Small intestine (tissue), 7 donors: Measurements from ENCODE around the gene RAVER1. TPM values are rescaled to one million over a fixed set of nuclear protein-coding genes. Genes with fewer than 3 reads are reported as not detected.

Source experiments
- DNase-seq, 2 donors: peaks; one replicate each; pipeline versions ENCODE4 v3.0.0 to v3.0.0-alpha.2; 2013
- FAIRE-seq: peaks from 2 replicates; lab custom pipeline; 2012; peaks lifted over from hg19 to GRCh38; lab: Jason Lieb, UNC
- H3K27ac ChIP-seq, 3 donors: one replicate each; pipeline ENCODE4 v1.5.1; 2013; ENCODE audit warnings: low read length in 2 of 3, mild to moderate bottlenecking in 2 of 3, control low read depth in 1 of 3, inconsistent platforms in 1 of 3, low read depth in 1 of 3, moderate library complexity in 1 of 3
- H3K27me3 ChIP-seq, 3 donors: one replicate each; pipeline ENCODE4 v1.6.1; 2013; ENCODE audit warnings: low read length in 3 of 3, inconsistent platforms in 1 of 3; ENCODE audit not compliant: control insufficient read depth in 3 of 3, insufficient read depth in 3 of 3
- H3K36me3 ChIP-seq, 3 donors: one replicate each; pipeline ENCODE4 v1.6.1; 2013; ENCODE audit warnings: low read length in 3 of 3, inconsistent platforms in 1 of 3, low read depth in 1 of 3, mild to moderate bottlenecking in 1 of 3, moderate library complexity in 1 of 3; ENCODE audit not compliant: control insufficient read depth in 3 of 3, insufficient read depth in 2 of 3
- H3K4me1 ChIP-seq, 3 donors: one replicate each; pipeline ENCODE4 v1.6.1; 2013; ENCODE audit warnings: low read length in 2 of 3, inconsistent platforms in 1 of 3, low read depth in 1 of 3, mild to moderate bottlenecking in 1 of 3, moderate library complexity in 1 of 3; ENCODE audit not compliant: control insufficient read depth in 3 of 3, insufficient read depth in 2 of 3
- H3K4me3 ChIP-seq, 3 donors: one replicate each; pipeline ENCODE4 v1.5.1; 2013; ENCODE audit warnings: low read length in 3 of 3, control low read depth in 1 of 3, inconsistent platforms in 1 of 3, low read depth in 1 of 3, mild to moderate bottlenecking in 1 of 3, moderate library complexity in 1 of 3
- H3K9me3 ChIP-seq, 2 donors: one replicate each; pipeline ENCODE4 v1.6.1; 2013; ENCODE audit warnings: low read depth in 1 of 2, low read length in 1 of 2; ENCODE audit not compliant: control insufficient read depth in 2 of 2, insufficient read depth in 1 of 2
- WGBS, 3 donors: extraction: QIAGEN DNeasy Blood & Tissue Kit; methylation state at CpG; one replicate each; pipeline ENCODE4 v1.1.7; 2013; 5-methylcytosine and 5-hydroxymethylcytosine counted together
- polyA plus RNA-seq, 4 donors: library from polyadenylated mRNA; stranded (reverse) in 3 of 4; unstranded in 1 of 4; fragments of 200-250 nt in 3 of 4; fragments of 120-200 nt in 1 of 4; gene quantifications; one replicate each; pipeline versions ENCODE4 v1.2.1 to v1.2.3, GENCODE V29; 2013
- donor health status: healthy with polysubstance abuse.
- donor health status: control.
- donor health status: control.
- donor health status: Bipolar disorder and iron deficiency.
- donor health status: healthy.

Gene RAVER1
- polyA plus RNA-seq, 4 donors: 14.1 to 50.0 (median 21.1) TPM

DNA sequence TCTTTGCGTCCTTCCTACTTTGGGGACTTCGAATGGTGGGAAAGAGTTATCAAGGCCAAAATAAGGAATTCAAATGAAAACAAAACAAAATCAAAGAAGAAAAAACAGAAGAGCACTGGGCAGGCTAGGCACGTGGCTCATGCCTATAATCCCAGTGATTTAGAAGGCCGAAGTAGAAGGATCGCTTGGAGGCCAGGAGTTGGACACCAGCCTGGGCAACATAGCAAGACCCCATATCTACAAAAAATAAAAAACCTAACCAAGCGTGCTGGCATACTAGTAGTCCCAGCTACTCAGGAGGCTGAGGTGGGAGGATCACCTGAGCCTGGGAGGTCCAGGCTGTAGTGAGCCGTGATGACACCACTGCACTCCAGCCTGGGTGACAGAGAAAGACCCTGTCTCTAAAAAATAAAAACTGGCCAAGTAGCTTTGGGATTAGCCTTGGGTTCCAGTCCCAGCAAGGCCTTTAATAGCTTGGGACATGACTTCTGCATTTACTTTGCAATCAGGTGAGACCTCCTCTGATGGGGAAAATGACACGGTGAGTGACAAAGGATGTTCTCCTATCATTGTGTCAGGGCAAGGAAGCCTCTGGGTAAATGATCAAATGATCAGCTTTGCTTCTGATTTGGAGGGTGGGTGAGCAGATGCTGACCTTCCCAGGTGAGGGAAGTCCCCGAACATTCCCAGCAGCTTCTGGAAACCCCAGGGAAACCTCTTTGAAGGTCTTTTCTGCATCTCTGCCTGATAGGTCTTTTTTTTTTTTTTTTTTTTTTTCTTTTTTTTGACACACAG lies 55.3 kb downstream of the RAVER1 start:
- no peak for FAIRE-seq
- Histone ChIP-seq H3K4me1 (no peaks in the 10 kb centered on the region), H3K4me3 (no peak overlapping the region), H3K27me3 (peaks cover 0 to 5% (median 0%) of the 10 kb centered on the region in 3 donors), H3K9me3 (no peaks in the 10 kb centered on the region), H3K36me3 (peaks cover 0 to 11% (median 3%) of the 10 kb centered on the region in 3 donors), H3K27ac (no peak overlapping the region)
- WGBS, 3 donors: 85 to 90% (median 87%) methylated on average over 9 of the region's 9 CpGs
- DNase-seq: no peak

- no peak overlapping the region for H3K4me3 ChIP-seq
- peaks cover 0 to 16% (median 0%) of the 10 kb centered on the region in 3 donors for H3K4me1 ChIP-seq
- 83 to 89% (median 87%) methylated on average over 10 of the region's 10 CpGs for WGBS, 3 donors
- no peaks in the 10 kb centered on the region for H3K9me3 ChIP-seq
- FAIRE-seq (no peak), DNase-seq (no peak)
- peaks cover 0 to 33% (median 0%) of the 10 kb centered on the region in 3 donors for H3K27me3 ChIP-seq
- H3K36me3 ChIP-seq: peaks cover 0 to 9% (median 3%) of the 10 kb centered on the region in 3 donors
- no peak overlapping the region for H3K27ac ChIP-seq
Measured at GRCh38 chr19:10274589-10274988, 58.7 kb downstream of the RAVER1 start.

DNA sequence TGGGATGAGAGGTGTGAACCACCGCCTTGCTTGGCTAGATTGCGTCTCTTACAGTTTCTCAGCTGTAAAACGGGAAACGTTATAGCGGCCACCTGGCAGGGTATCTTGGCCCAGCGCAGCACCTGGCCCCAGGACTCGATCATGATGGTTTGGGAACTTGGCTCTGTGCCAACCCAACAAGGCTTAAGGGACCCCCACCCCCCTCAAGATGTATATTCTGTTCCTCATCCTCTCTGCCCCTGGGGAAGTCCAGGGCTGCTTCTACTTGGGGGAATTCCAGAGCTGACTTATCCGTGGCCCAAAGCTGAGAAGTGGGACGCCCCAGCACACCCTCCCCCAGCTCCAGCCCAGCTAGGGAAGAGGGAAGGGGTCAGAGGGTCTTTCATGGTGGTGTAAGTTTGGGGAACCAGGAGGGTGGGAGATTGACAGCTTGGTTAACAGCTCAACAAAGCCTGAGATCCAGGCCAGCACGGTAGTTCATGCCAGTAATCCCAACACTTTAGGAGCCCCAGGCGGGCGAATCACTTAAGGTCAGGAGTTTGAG lies 61.7 kb downstream of the RAVER1 start:
- Histone ChIP-seq H3K9me3 (no peaks in the 10 kb centered on the region), H3K4me3 (peak overlapping the region; percentile 52 to 63 (median 61)), H3K36me3 (peaks cover 0 to 7% (median 3%) of the 10 kb centered on the region in 3 donors), H3K27me3 (peaks cover 0 to 29% (median 0%) of the 10 kb centered on the region in 3 donors), H3K4me1 (peaks cover 0 to 17% (median 0%) of the 10 kb centered on the region in 3 donors), H3K27ac (peak overlapping the region in 2 of 3 donors; percentile 16 to 93)
- WGBS, 3 donors: 15 to 25% (median 15%) methylated on average over 12 of the region's 12 CpGs
- FAIRE-seq: no peak
- peak in 1 of 2 donors; percentile 40 for DNase-seq

DNA sequence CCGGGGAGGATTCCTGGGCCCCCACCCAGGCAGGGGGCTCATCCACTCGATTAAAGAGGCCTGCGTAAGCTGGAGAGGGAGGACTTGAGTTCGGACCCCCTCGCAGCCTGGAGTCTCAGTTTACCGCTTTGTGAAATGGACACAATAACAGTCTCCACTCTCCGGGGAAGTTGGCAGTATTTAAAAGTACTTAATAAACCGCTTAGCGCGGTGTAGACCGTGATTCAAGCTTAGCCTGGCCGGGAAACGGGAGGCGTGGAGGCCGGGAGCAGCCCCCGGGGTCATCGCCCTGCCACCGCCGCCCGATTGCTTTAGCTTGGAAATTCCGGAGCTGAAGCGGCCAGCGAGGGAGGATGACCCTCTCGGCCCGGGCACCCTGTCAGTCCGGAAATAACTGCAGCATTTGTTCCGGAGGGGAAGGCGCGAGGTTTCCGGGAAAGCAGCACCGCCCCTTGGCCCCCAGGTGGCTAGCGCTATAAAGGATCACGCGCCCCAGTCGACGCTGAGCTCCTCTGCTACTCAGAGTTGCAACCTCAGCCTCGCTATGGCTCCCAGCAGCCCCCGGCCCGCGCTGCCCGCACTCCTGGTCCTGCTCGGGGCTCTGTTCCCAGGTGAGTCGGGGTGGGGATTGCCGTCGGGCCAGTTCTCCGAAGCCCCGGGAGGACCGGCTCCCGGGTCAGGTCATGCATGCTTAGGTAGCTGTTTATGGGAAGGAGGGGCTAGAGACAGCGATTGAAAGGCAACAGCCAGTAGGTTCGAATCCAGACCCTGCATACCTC lies 62.5 kb downstream of the RAVER1 start, which contains the start of gene ICAM1:
ICAM1 (plus strand) TSS at position 505 of the 779 bp plus-strand sequence; CDS start at position 545, 40 bp downstream.
- peak within 1 kb of the TSS; percentile 52 to 63 (median 61) for H3K4me3 ChIP-seq
- FAIRE-seq: no peak
- peaks cover 0 to 7% (median 3%) of the 10 kb centered on the region in 3 donors for H3K36me3 ChIP-seq
- DNase-seq: peak; percentile 52 to 92
- H3K27me3 ChIP-seq: peaks cover 0 to 29% (median 0%) of the 10 kb centered on the region in 3 donors
- 2 to 4% (median 4%) methylated on average over 45 to 51 of the region's 51 CpGs for WGBS, 3 donors
- no peaks in the 10 kb centered on the region for H3K9me3 ChIP-seq
- peak within 1 kb of the TSS; percentile 67 to 93 (median 79) for H3K27ac ChIP-seq
- H3K4me1 ChIP-seq: peaks cover 0 to 17% (median 0%) of the 10 kb centered on the region in 3 donors

DNA sequence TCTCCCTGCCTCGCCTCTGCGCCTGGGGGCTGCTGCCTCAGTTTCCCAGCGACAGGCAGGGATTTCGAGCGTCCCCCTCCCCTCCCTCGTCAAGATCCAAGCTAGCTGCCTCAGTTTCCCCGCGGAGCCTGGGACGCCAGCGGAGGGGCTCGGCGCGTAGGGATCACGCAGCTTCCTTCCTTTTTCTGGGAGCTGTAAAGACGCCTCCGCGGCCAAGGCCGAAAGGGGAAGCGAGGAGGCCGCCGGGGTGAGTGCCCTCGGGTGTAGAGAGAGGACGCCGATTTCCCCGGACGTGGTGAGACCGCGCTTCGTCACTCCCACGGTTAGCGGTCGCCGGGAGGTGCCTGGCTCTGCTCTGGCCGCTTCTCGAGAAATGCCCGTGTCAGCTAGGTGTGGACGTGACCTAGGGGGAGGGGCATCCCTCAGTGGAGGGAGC lies 63.1 kb downstream of the RAVER1 start:
- FAIRE-seq (no peak), DNase-seq (peak; percentile 44 to 62)
- peaks cover 0 to 29% (median 0%) of the 10 kb centered on the region in 3 donors for H3K27me3 ChIP-seq
- WGBS, 3 donors: 2 to 5% (median 3%) methylated on average over 34 to 37 of the region's 37 CpGs
- H3K4me3 ChIP-seq: peak overlapping the region; percentile 52 to 63 (median 61)
- H3K9me3 ChIP-seq: no peaks in the 10 kb centered on the region
- peaks cover 0 to 6% (median 3%) of the 10 kb centered on the region in 3 donors for H3K36me3 ChIP-seq
- H3K27ac ChIP-seq: peak overlapping the region; percentile 67 to 93 (median 79)
- peaks cover 0 to 17% (median 0%) of the 10 kb centered on the region in 3 donors for H3K4me1 ChIP-seq

- Histone ChIP-seq H3K9me3 (no peaks in the 10 kb centered on the region), H3K27ac (peak overlapping the region; percentile 67 to 93 (median 79)), H3K27me3 (peaks cover 0 to 29% (median 0%) of the 10 kb centered on the region in 3 donors), H3K4me3 (peak overlapping the region; percentile 8 to 61 (median 52)), H3K36me3 (no peaks in the 10 kb centered on the region), H3K4me1 (peaks cover 0 to 17% (median 0%) of the 10 kb centered on the region in 3 donors)
- WGBS, 3 donors: 3 to 10% (median 6%) methylated on average over 53 to 59 of the region's 59 CpGs
- FAIRE-seq: no peak
- peak; percentile 70 to 89 for DNase-seq
Measured at GRCh38 chr19:10269333-10270179, 63.8 kb downstream of the RAVER1 start.

DNA sequence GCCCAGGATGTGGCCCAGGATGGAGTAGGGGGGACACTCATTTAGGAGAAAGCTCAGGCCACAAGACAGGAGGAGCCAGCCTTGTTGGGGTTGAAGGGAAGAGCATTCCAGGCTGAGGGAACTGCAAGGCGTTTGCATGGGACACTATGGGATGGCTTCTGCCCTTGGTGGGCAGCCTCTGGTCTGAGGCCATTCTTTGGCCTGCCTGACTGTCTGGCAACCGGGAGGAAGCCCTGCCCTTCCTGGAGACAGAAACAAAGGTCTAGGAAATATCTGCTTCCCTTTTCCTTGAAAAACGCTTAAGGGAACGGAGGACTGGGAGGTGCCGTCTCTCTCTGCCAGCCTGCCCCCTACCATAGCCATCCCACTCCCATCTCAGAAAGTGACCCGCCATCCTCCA lies 65.3 kb downstream of the RAVER1 start:
- Histone ChIP-seq H3K4me1 (peaks cover 0 to 17% (median 0%) of the 10 kb centered on the region in 3 donors), H3K9me3 (no peaks in the 10 kb centered on the region), H3K36me3 (no peaks in the 10 kb centered on the region), H3K27me3 (peaks cover 0 to 29% (median 0%) of the 10 kb centered on the region in 3 donors), H3K27ac (peak overlapping the region in 1 of 3 donors; percentile 69), H3K4me3 (no peak overlapping the region)
- no peak for DNase-seq
- 65 to 83% (median 68%) methylated on average over 6 of the region's 6 CpGs for WGBS, 3 donors
- no peak for FAIRE-seq
